HepG2 (cell line): ENCODE data around the gene TAS1R3. TPM values are rescaled to one million over a fixed set of nuclear protein-coding genes. Genes with fewer than 3 reads are reported as not detected.

ENCODE experiments used
- ATAC-seq: fragments of 200-7000 bp; cut with Tn5 transposase; 3 replicates; pipeline ENCODE4 v1.9.1; 2020; ENCODE audit warnings: mild to moderate bottlenecking, moderate library complexity
- BruUV-seq: library from RNA; stranded (reverse); fragments of 400-500 nt; replicated peaks from 2 replicates; lab custom pipeline; 2021; lab: Mats Ljungman, UMichigan
- CTCF ChIA-PET: fragments of 300-600 bp; formaldehyde crosslinking; extraction: SDS; loops from one replicate; lab custom pipeline; 2021; ENCODE audit warnings: low total read pairs, inconsistent platforms, low intra/inter-chr PET ratio; lab: Yijun Ruan, JAX
- POLR2A ChIA-PET: fragments of 350-600 bp; sonication (Branson Sonifier 250); formaldehyde crosslinking; loops from one replicate; lab custom pipeline; 2020; ENCODE audit warnings: antibody characterized with exemption, inconsistent platforms; lab: Yijun Ruan, JAX
- DNase-seq: peaks from one replicate; pipeline ENCODE4 v3.0.0-alpha.2; 2015; ENCODE audit warnings: low spot score
- FAIRE-seq: peaks from 3 replicates; lab custom pipeline; 2011; peaks lifted over from hg19 to GRCh38; lab: Jason Lieb, UNC
- H2AFZ ChIP-seq: one replicate; pipeline ENCODE4 v1.6.1; 2011; ENCODE audit warnings: low read length, inconsistent platforms
- H3K27ac ChIP-seq: fragments of 300-600 bp; 3 replicates; pipeline ENCODE4 v1.8.0; 2011; ENCODE audit warnings: mixed run types, mild to moderate bottlenecking, mixed read lengths, low read length, inconsistent platforms; ENCODE audit not compliant: insufficient read depth; ENCODE audit errors: extremely low read length
- H3K27me3 ChIP-seq, 2 experiments: fragments of 200-600 bp in 1 of 2; 2 replicates in 1 of 2; 3 replicates in 1 of 2; pipeline versions ENCODE4 v1.6.0 to v1.8.0; 2011; ENCODE audit warnings: low read length in 2 of 2, mild to moderate bottlenecking in 2 of 2, moderate library complexity in 2 of 2, inconsistent platforms in 1 of 2; ENCODE audit not compliant: insufficient read depth in 2 of 2, control insufficient read depth in 1 of 2
- H3K36me3 ChIP-seq, 2 experiments: fragments of 200-600 bp in 1 of 2; replicated peaks in 1 of 2; 2 replicates in 1 of 2; 3 replicates in 1 of 2; pipeline versions ENCODE4 v1.5.1 to v1.8.0; 2011; ENCODE audit warnings: low read length in 2 of 2, inconsistent platforms in 1 of 2; ENCODE audit not compliant: insufficient read depth in 2 of 2, control insufficient read depth in 1 of 2
- H3K4me1 ChIP-seq: 2 replicates; pipeline ENCODE4 v1.5.1; 2012; ENCODE audit warnings: low read length, inconsistent platforms; ENCODE audit not compliant: insufficient read depth
- H3K4me2 ChIP-seq: 2 replicates; pipeline ENCODE4 v1.6.0; 2011; ENCODE audit warnings: low read depth, low read length, inconsistent platforms
- H3K4me3 ChIP-seq, 3 experiments: fragments of 200-600 bp in 1 of 3; sonication (generic), shearing (Covaris generic) in 1 of 3; replicated peaks in 1 of 3; 2 replicates each; pipeline ENCODE4 v1.5.1; 2011 to 2016; ENCODE audit warnings: low read length in 3 of 3, inconsistent platforms in 2 of 3, low read depth in 2 of 3, mild to moderate bottlenecking in 2 of 3, control low read depth in 1 of 3, mixed read lengths in 1 of 3; ENCODE audit not compliant: insufficient read depth in 1 of 3
- H3K79me2 ChIP-seq: one replicate; pipeline ENCODE4 v1.6.1; 2011; ENCODE audit warnings: low read length, inconsistent platforms; ENCODE audit not compliant: insufficient read depth
- H3K9ac ChIP-seq: 2 replicates; pipeline ENCODE4 v1.6.0; 2011; ENCODE audit warnings: mild to moderate bottlenecking, low read depth, low read length, inconsistent platforms; ENCODE audit not compliant: insufficient read depth
- H3K9me3 ChIP-seq: 2 replicates; pipeline ENCODE4 v1.5.1; 2012; ENCODE audit warnings: mild to moderate bottlenecking, low read length
- H4K20me1 ChIP-seq: 2 replicates; pipeline ENCODE4 v1.6.0; 2011; ENCODE audit warnings: inconsistent platforms, mild to moderate bottlenecking, low read length, moderate library complexity; ENCODE audit not compliant: insufficient read depth
- ARNT2 ChIP-seq: sonication (generic); formaldehyde crosslinking; IDR thresholded peaks from 2 replicates; pipeline ENCODE4 v1.8.0; 2022; ENCODE audit warnings: mild to moderate bottlenecking, low read depth, missing genetic modification reagents, moderate library complexity
- ERF ChIP-seq: IDR thresholded peaks from 2 replicates; pipeline ENCODE4 v1.6.1; 2018; ENCODE audit warnings: missing biosample characterization, missing genetic modification reagents
- HBP1 ChIP-seq: IDR thresholded peaks from 2 replicates; pipeline ENCODE4 v1.6.1; 2016; ENCODE audit warnings: low read depth, control low read depth
- HNF4G ChIP-seq, 2 experiments: sonication (generic) in 1 of 2; formaldehyde crosslinking in 1 of 2; IDR thresholded peaks; 2 replicates each; pipeline versions ENCODE4 v1.4.0 to v1.6.1; 2011 to 2020; ENCODE audit warnings: borderline replicate concordance in 2 of 2, low read depth in 2 of 2, mild to moderate bottlenecking in 2 of 2, low read length in 1 of 2, missing genetic modification reagents in 1 of 2, moderate library complexity in 1 of 2
- KAT8 ChIP-seq: IDR thresholded peaks from 2 replicates; pipeline ENCODE4 v1.6.1; 2016; ENCODE audit warnings: missing genetic modification reagents, missing compliant biosample characterization
- MTA1 ChIP-seq: sonication (generic); formaldehyde crosslinking; IDR thresholded peaks from 2 replicates; pipeline ENCODE4 v1.4.0; 2020; ENCODE audit warnings: missing genetic modification reagents, mild to moderate bottlenecking, borderline replicate concordance
- RCOR2 ChIP-seq: IDR thresholded peaks from 2 replicates; pipeline ENCODE4 v1.6.1; 2016; ENCODE audit warnings: missing biosample characterization, missing genetic modification reagents
- RXRA ChIP-seq: sonication (generic); formaldehyde crosslinking; IDR thresholded peaks from 2 replicates; pipeline ENCODE4 v1.5.1; 2020; ENCODE audit warnings: missing genetic modification reagents
- SOX5 ChIP-seq: IDR thresholded peaks from 2 replicates; pipeline ENCODE4 v1.6.1; 2016; ENCODE audit warnings: borderline replicate concordance
- TEF ChIP-seq: sonication (generic); formaldehyde crosslinking; IDR thresholded peaks from 2 replicates; pipeline ENCODE4 v1.5.0; 2020; ENCODE audit warnings: missing genetic modification reagents
- TFDP2 ChIP-seq: sonication (generic); formaldehyde crosslinking; IDR thresholded peaks from 2 replicates; pipeline ENCODE4 v1.4.0; 2020; ENCODE audit warnings: missing genetic modification reagents
- ZNF296 ChIP-seq: sonication (generic); formaldehyde crosslinking; conservative IDR thresholded peaks from 2 replicates; pipeline ENCODE4 v1.5.0; 2020; ENCODE audit warnings: mild to moderate bottlenecking, missing genetic modification reagents
- ZNF343 ChIP-seq: sonication (generic); formaldehyde crosslinking; IDR thresholded peaks from 2 replicates; pipeline ENCODE4 v1.4.0; 2020; ENCODE audit warnings: mild to moderate bottlenecking, missing genetic modification reagents
- ZNF691 ChIP-seq: sonication (generic); formaldehyde crosslinking; IDR thresholded peaks from 2 replicates; pipeline ENCODE4 v1.4.0; 2020; ENCODE audit warnings: missing genetic modification reagents, low read depth, mild to moderate bottlenecking, borderline replicate concordance
- ZNF777 ChIP-seq: sonication (generic); formaldehyde crosslinking; IDR thresholded peaks from 2 replicates; pipeline ENCODE4 v1.4.0; 2020; ENCODE audit warnings: missing genetic modification reagents
- ZNF839 ChIP-seq: sonication (generic); formaldehyde crosslinking; IDR thresholded peaks from 2 replicates; pipeline ENCODE4 v1.4.0; 2020; ENCODE audit warnings: missing genetic modification reagents, mild to moderate bottlenecking, borderline replicate concordance
- ZZZ3 ChIP-seq: sonication (generic); formaldehyde crosslinking; IDR thresholded peaks from 2 replicates; pipeline ENCODE4 v1.4.0; 2020; ENCODE audit warnings: missing genetic modification reagents, mild to moderate bottlenecking, borderline replicate concordance
- WGBS: methylation state at CpG from one replicate; pipeline ENCODE4 v1.1.6; 2017; ENCODE audit warnings: low lambda C conversion rate; 5-methylcytosine and 5-hydroxymethylcytosine counted together
- in situ Hi-C: cut with HindIII; loops from 2 replicates; pipeline ENCODE4 v1.10.0; 2017; ENCODE audit warnings: low pct_unique_long_range_greater_than_20kb; ENCODE audit not compliant: extremely low pct_ligation_motif_present
- intact Hi-C: fragments of 100-400 bp; cut with micrococcal nuclease; formaldehyde crosslinking; loops from one replicate; pipeline ENCODE4 v1.10.0; 2022; ENCODE audit not compliant: unreplicated experiment
- polyA plus RNA-seq, 8 experiments: library from polyadenylated mRNA; depleted of rRNA in 3 of 8; stranded (reverse) in 7 of 8; unstranded in 1 of 8; fragments of >200 nt; fragmentation: Illumina TruSeq in 4 of 8; extraction: Trizol in 4 of 8; gene quantifications; 2 replicates each; pipeline versions ENCODE4 v1.2.1 to v1.2.3, GENCODE V29; 2011 to 2016; ENCODE audit warnings: low read depth in 4 of 8, missing spikeins in 1 of 8, mixed read lengths in 1 of 8; ENCODE audit not compliant: insufficient read depth in 1 of 8
- total RNA-seq, 5 experiments: library from RNA; depleted of rRNA; stranded (reverse); fragments of >200 nt; fragmentation: Illumina TruSeq; extraction: Trizol; gene quantifications; 2 replicates each; pipeline ENCODE4 v1.2.3, GENCODE V29; 2016; ENCODE audit warnings: low read depth in 1 of 5

The TAS1R3 gene
- total and polyA plus RNA-seq, 2 of the 13 experiments (the other 11 are each of a cell fraction or from before 2014, with no cell fraction given): 0.13 to 0.15 TPM

- Histone ChIP-seq H3K27ac (no peak overlapping the region), H3K4me1 (peaks cover 35% of the 10 kb centered on the region), H3K4me2 (peak overlapping the region; percentile 58), H3K4me3 (peak overlapping the region in 2 of 3 experiments; percentile 5 to 54; a peak in 3 of 6 replicates), H3K27me3 (peaks cover 0 to 2% of the 10 kb centered on the region in 2 experiments; a peak in 1 of 5 replicates), H3K79me2 (no peaks in the 10 kb centered on the region), H3K36me3 (no peaks in the 10 kb centered on the region), H4K20me1 (no peaks in the 10 kb centered on the region), H3K9me3 (no peaks in the 10 kb centered on the region), H3K9ac (no peak overlapping the region), H2AFZ (no peak overlapping the region)
- peak; percentile 51 for ATAC-seq
- ChIA-PET CTCF (no interaction called here), POLR2A (interaction anchor here (1.1 to 1.9 kb wide), 6 partner anchors 14 to 281 kb away, joined by 3 to 5 read pairs (median 3); partner anchors contain the start of genes AURKAIP1, ISG15 and UBE2J2)
- no peak for FAIRE-seq
- BruUV-seq: no TSS peak
- in situ Hi-C loops (no loop called here), intact Hi-C loops (no loop called here)
- WGBS: 67% methylated on average over 6 of the region's 46 CpGs
- no peak for DNase-seq
- TF ChIP-seq TFDP2 (0 out of 2 replicates have a peak, but pooled peaks have one; percentile 22), ZZZ3 (CRISPR knock-in tag) (peak; percentile 75; the same call in 1 of the 2 replicates), ZNF777 (CRISPR knock-in tag) (peak; percentile 45; the same call in 1 of the 2 replicates), RCOR2 (peak; percentile 57; the same call in 1 of the 2 replicates), ZNF691 (CRISPR knock-in tag) (peak; percentile 65; the same call in 1 of the 2 replicates), HNF4G (IDR thresholded peaks at IDR 0.05; ENCODE audit: borderline replicate concordance, low read depth, low read length) (peak; percentile 11; the same call in 1 of the 2 replicates), HNF4G (CRISPR knock-in tag; IDR thresholded peaks at IDR 0.05; ENCODE audit: borderline replicate concordance, low read depth) (no peak; the same call in 1 of the 2 replicates), HBP1 (CRISPR knock-in tag) (peak; percentile 81; the same call in 1 of the 2 replicates), TEF (CRISPR knock-in tag) (no peak), ZNF296 (CRISPR knock-in tag) (peak; percentile 87), ZNF839 (no peak), KAT8 (no peak; the same call in 1 of the 2 replicates), ZNF343 (CRISPR knock-in tag) (0 out of 2 replicates have a peak, but pooled peaks have one; percentile 74), ARNT2 (CRISPR knock-in tag) (peak; percentile 24; the same call in 1 of the 2 replicates), MTA1 (CRISPR knock-in tag) (peak; percentile 69; the same call in 1 of the 2 replicates), SOX5 (CRISPR knock-in tag) (no peak), RXRA (peak; percentile 55; the same call in 1 of the 2 replicates), ERF (CRISPR knock-in tag) (peak; percentile 28; the same call in 1 of the 2 replicates)
Measured at GRCh38 chr1:1287288-1288110, 43.6 kb upstream of the TAS1R3 start.
